ENCODE results near the gene CD79B. TPM values are rescaled to one million over a fixed set of nuclear protein-coding genes. Genes with fewer than 3 reads are reported as not detected.
"Not testable (repeated sequence)": the region's sequence is repeated elsewhere in the genome, so short reads cannot be mapped to it uniquely, and the experiment has no call there.

Gene CD79B
- polyA plus RNA-seq, 4 donors = 1.2 to 3.5 (median 2.7) TPM

GRCh38 chr17:63915753-63916152 is 16.4 kb downstream of the CD79B start:
- not testable (repeated sequence) for DNase-seq (ENCODE audit: low read depth in 4 of 4, low spot score in 3 of 4)

DNA sequence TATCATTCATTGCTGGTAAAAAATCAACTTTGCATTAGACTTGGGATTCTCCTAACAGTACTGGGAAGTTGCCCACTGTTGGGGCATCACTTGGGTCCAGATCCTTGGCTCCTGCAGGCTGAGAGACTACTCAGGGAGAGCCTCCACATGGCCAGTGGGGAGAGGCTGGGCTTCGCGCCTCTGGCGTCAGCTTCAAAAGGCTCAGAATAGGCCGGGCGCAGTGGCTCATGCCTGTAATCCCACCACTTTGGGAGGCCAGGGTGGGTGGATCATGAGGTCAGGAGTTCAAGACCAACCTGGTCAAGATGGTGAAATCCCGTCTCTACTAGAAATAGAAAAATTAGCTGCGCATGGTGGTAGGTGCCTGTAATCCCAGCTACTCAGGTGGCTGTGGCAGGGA is 17.7 kb downstream of the CD79B start:
- no peak for DNase-seq (ENCODE audit: low read depth in 4 of 4, low spot score in 3 of 4)

- DNase-seq (ENCODE audit: low read depth in 4 of 4, low spot score in 3 of 4) = no peak
These were observed 20.5 kb downstream of the CD79B start for GRCh38 chr17:63911657-63912100.

GRCh38 chr17:63911041-63911635 is 21.0 kb downstream of the CD79B start, which contains the start of gene CSHL1:
CSHL1 (minus strand) TSS chr17:63911258; CDS start chr17:63911196, 62 bp downstream.
- no peak for DNase-seq (ENCODE audit: low read depth in 4 of 4, low spot score in 3 of 4)

- no peak for DNase-seq (ENCODE audit: low read depth in 4 of 4, low spot score in 3 of 4)
These were observed 22.0 kb downstream of the CD79B start for GRCh38 chr17:63910096-63910495.

DNA sequence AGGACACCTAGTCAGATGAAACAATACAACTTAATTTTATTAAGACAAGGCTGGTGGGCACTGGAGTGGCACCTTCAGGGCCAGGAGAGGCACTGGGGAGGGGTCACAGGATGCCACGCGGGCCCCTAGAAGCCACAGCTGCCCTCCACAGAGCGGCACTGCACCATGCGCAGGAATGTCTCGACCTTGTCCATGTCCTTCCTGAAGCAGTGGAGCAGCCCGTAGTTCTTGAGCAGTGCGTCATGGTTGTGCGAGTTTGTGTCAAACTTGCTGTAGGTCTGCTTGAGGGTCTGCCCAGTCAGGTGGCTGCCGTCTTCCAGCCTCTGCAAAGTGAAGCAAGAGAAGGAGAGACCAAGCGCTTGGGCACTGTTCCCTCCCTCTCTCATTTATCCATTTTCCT is 22.5 kb downstream of the CD79B start:
- not testable (repeated sequence) for DNase-seq (ENCODE audit: low read depth in 4 of 4, low spot score in 3 of 4)

- DNase-seq (ENCODE audit: low read depth in 4 of 4, low spot score in 3 of 4) = not testable (repeated sequence)
These were observed 24.9 kb downstream of the CD79B start for GRCh38 chr17:63907161-63907778.

DNA sequence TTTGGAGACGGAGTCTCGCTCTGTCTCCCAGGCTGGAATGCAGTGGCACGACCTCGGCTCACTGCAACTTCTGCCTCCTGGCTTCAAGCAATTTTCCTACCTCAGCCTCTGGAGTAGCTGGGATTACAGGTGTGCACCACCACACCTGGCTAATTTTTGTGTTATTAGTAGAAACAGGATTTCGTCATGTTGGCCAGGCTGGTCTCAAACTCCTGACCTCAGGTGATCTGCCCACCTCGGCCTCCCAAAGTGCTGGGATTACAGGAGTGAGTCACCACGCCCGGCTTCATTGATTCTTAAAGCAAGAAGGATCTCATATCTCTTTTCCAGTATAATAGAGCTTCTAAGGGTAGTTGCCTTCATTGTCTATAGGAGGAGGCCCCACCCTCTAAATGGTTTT is 27.3 kb downstream of the CD79B start:
- DNase-seq (ENCODE audit: low read depth in 4 of 4, low spot score in 3 of 4) = not testable (repeated sequence)

DNA sequence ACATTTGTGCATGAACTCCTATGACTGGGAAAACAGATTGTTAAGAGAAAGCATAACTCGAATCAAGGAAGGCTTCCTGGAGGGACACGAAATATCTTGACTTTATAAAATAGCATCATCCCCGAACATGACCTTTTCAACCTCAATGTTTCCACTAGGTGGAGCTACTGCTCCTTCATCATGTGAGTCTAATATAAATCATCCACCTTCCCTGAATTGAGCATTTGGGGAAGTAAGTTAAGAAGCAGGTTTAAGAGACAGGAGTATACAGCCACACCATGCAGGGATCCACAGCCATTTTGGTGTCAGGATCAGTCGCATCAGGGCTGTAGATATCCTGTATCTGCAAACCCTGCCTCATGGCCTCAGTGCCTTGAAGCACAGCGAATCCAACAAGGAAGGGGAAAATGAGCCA is 28.3 kb downstream of the CD79B start:
- DNase-seq (ENCODE audit: low read depth in 4 of 4, low spot score in 3 of 4) = not testable (repeated sequence)

DNA sequence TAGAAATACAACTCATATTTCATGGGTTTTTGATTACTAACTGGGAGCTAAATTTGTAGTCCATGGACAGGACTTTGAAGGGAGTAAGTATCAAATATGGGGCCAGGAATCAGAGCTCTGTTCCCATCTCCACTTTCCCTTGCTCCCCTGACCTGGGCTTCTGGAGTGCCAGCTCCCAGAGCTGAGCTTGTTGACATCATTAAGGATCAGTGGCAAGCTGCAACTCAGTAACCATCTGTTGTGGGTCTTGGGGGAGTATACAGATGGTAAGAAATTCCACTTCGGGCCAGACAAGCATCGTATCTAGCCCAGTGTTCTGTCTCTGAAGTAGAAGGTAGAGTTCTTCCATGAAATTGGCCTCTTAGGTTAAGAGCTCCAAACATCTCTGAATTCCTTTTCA is 30.2 kb downstream of the CD79B start:
- DNase-seq (ENCODE audit: low read depth in 4 of 4, low spot score in 3 of 4) = not testable (repeated sequence)

- DNase-seq (ENCODE audit: low read depth in 4 of 4, low spot score in 3 of 4) = not testable (repeated sequence)
These were observed 33.0 kb downstream of the CD79B start for GRCh38 chr17:63898899-63899798.

- DNase-seq (ENCODE audit: low read depth in 4 of 4, low spot score in 3 of 4) = not testable (repeated sequence)
These were observed 35.4 kb downstream of the CD79B start, which contains the start of gene CSH1 for GRCh38 chr17:63896524-63897354. CSH1 (minus strand) TSS chr17:63896574; CDS start chr17:63896511, 63 bp downstream.

DNA sequence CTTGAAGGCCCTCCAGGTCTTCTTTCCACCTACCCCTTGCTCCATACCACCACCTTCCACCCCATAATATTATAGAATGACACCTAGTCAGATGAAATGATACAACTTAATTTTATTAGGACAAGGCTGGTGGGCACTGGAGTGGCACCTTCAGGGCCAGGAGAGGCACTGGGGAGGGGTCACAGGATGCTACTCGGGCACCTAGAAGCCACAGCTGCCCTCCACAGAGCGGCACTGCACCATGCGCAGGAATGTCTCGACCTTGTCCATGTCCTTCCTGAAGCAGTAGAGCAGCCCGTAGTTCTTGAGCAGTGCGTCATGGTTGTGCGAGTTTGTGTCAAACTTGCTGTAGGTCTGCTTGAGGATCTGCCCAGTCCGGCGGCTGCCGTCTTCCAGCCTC is 37.3 kb downstream of the CD79B start:
- not testable (repeated sequence) for DNase-seq (ENCODE audit: low read depth in 4 of 4, low spot score in 3 of 4)

DNA sequence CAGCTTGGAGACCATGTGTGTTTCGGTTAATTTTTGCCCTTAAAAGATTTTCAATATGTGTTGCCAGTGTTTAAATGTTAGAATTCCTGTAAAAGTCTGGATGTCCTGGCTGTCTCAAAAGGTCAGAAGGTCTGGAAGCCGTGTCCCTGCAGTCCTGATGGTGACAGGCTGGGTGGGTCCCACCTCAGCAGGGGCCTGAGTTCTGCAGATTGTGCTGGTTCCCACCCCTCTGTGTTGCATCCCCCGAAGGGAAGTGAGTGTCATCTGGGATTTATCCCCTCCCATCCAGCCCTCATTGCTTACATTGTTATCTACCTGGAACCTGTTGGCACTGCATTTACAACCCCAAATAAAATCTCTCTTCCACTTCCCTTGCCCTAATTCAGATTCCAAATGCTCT is 38.1 kb downstream of the CD79B start:
- DNase-seq (ENCODE audit: low read depth in 4 of 4, low spot score in 3 of 4) = not testable (repeated sequence)

- not testable (repeated sequence) for DNase-seq (ENCODE audit: low read depth in 4 of 4, low spot score in 3 of 4)
These were observed 39.7 kb downstream of the CD79B start for GRCh38 chr17:63892316-63893037.

DNA sequence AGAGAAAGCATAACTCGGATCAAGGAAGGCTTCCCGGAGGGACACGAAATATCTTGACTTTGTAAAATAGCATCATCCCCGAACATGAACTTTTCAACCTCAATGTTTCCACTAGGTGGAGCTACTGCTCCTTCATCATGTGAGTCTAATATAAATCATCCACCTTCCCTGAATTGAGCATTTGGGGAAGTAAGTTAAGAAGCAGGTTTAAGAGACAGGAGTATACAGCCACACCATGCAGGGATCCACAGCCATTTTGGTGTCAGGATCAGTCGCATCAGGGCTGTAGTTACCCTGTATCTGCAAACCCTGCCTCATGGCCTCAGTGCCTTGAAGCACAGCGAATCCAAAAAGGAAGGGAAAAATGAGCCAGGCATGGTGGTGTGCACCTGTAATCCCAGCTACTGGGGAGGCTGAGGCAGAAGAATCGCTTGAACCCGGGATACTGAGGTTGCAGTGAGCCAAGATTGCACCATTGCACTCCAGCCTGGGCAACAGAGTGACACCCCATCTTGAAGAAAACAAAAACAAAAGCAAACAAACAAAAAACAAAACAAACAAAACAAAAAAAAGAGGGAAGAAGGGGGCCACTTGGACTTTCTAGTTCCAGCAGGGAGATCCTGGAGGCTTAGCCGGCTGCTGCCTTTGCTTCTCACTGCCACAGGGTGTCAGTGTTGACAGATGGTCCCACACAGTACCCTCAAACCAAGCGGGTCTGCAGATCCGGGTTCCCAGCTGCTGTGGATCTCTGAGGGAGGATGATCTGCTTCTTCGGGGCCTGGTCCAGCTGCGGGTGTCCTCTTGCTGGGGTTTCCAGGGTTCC is 42.9 kb downstream of the CD79B start:
- DNase-seq (ENCODE audit: low read depth in 4 of 4, low spot score in 3 of 4) = not testable (repeated sequence)

DNA sequence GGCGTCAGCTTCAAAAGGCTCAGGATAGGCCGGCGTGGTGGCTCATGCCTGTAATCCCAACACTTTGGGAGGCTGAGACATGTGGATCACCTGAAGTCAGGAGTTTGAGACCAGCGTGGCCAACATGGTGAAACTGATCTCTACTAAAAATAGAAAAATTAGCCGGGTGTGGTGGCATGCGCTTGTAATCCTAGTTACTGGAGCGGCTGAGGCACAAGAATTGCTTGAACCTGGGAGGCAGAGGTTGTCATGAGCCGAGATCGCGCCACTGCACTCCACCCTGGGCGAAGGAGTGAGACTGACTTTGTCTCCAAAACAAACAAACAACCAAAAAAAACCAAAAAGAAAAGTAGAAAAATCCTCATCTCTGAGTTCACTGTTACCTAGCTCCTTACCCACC is 47.0 kb downstream of the CD79B start:
- DNase-seq (ENCODE audit: low read depth in 4 of 4, low spot score in 3 of 4) = not testable (repeated sequence)

- not testable (repeated sequence) for DNase-seq (ENCODE audit: low read depth in 4 of 4, low spot score in 3 of 4)
These were observed 49.5 kb downstream of the CD79B start for GRCh38 chr17:63882626-63883126.
